ENCODE data around the gene IQCE. TPM values are rescaled to one million over a fixed set of nuclear protein-coding genes. Genes with fewer than 3 reads are reported as not detected.
"Not testable (repeated sequence)": the region's sequence is repeated elsewhere in the genome, so short reads cannot be mapped to it uniquely, and the experiment has no call there.

IQCE gene
- total RNA-seq, 1 experiment from 2014 or later = 44.8 TPM

DNA sequence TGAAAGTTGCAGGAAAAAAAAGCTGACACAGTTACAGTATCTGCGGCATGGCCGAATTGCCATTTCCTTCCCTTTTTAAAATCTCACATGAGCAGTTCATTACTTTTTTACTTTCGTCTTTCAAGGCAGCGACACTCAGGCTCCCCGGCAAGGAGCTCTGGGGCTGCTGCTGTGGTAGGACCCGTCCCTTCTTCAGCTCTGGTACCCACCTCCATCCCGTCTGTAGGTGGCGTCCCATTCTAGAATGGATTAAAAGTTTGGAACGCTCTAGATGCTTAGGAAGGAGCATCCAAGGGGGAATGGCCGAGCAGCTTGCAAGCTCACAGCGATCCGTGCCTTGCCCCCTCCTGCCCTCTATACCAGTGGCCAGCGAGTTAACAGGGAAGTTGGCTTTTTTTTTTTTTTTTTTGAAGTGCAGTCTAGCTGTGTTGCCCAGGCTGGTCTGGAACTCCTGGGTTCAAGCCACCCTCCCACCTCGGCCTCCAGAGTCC is 50.2 kb downstream of the IQCE start:
- in situ Hi-C loops (cut with HindIII; ENCODE audit: low pct_unique_long_range_greater_than_20kb, low sequenced_read_pairs) = no loop called here
- Histone ChIP-seq H3K27me3 (ENCODE audit: control insufficient read depth, insufficient read depth, low read length) (no peaks in the 10 kb centered on the region), H3K4me3 (ENCODE audit: low read depth in 2 of 2, low read length in 2 of 2) (no peak overlapping the region), H3K27ac (ENCODE audit: low read length) (no peak overlapping the region), H3K9me3 (ENCODE audit: control insufficient read depth, insufficient read depth, low read depth, low read length) (no peaks in the 10 kb centered on the region), H3K4me1 (ENCODE audit: control insufficient read depth, insufficient read depth, low read length) (no peaks in the 10 kb centered on the region; the same call in 1 of the 2 replicates), H3K36me3 (ENCODE audit: control insufficient read depth, insufficient read depth, low read length) (no peaks in the 10 kb centered on the region)
- DNase-seq (ENCODE audit: low read depth, low spot score) (no peak), ATAC-seq (peak; percentile 52; the same call in 1 of the 2 replicates)
- no TSS peak for BruUV-seq (replicated peaks)
- POLR2A ChIA-PET = interaction anchor here (0.6 kb wide), 3 partner anchors 20 to 43 kb away, joined by 3 to 7 read pairs (median 5); no protein-coding TSS in a partner anchor
- CTCF ChIA-PET = interaction anchor here (0.6 to 1.1 kb wide), 4 partner anchors 14 to 192 kb away, joined by 3 to 8 read pairs (median 4); no protein-coding TSS in a partner anchor
- intact Hi-C loops (cut with micrococcal nuclease; ENCODE audit: unreplicated experiment) = no loop called here
- TF ChIP-seq CTCF (IDR thresholded peaks at IDR 0.05) = no peak
- no peak for TF ChIP-seq TCF7L2 (IDR thresholded peaks at IDR 0.05; ENCODE audit: low read depth, low read length)
- TF ChIP-seq, protein P1, sequence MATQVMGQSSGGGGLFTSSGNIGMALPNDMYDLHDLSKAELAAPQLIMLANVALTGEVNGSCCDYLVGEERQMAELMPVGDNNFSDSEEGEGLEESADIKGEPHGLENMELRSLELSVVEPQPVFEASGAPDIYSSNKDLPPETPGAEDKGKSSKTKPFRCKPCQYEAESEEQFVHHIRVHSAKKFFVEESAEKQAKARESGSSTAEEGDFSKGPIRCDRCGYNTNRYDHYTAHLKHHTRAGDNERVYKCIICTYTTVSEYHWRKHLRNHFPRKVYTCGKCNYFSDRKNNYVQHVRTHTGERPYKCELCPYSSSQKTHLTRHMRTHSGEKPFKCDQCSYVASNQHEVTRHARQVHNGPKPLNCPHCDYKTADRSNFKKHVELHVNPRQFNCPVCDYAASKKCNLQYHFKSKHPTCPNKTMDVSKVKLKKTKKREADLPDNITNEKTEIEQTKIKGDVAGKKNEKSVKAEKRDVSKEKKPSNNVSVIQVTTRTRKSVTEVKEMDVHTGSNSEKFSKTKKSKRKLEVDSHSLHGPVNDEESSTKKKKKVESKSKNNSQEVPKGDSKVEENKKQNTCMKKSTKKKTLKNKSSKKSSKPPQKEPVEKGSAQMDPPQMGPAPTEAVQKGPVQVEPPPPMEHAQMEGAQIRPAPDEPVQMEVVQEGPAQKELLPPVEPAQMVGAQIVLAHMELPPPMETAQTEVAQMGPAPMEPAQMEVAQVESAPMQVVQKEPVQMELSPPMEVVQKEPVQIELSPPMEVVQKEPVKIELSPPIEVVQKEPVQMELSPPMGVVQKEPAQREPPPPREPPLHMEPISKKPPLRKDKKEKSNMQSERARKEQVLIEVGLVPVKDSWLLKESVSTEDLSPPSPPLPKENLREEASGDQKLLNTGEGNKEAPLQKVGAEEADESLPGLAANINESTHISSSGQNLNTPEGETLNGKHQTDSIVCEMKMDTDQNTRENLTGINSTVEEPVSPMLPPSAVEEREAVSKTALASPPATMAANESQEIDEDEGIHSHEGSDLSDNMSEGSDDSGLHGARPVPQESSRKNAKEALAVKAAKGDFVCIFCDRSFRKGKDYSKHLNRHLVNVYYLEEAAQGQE (IDR thresholded peaks at IDR 0.05; ENCODE audit: insufficient read depth in 1 of 2, low read depth in 2 of 2, low read length in 1 of 2) = no peak
- no peak for TF ChIP-seq SIN3A (IDR thresholded peaks at IDR 0.05; ENCODE audit: borderline replicate concordance, insufficient read depth, low read depth, low read length)
- no peak for TF ChIP-seq POLR2AphosphoS5 (IDR thresholded peaks at IDR 0.05; ENCODE audit: low read depth, low read length)

GRCh38 chr7:2609646-2610045 is 50.9 kb downstream of the IQCE start:
- H3K4me1 ChIP-seq (ENCODE audit: control insufficient read depth, insufficient read depth, low read length); DNase-seq (ENCODE audit: low read depth, low spot score); ATAC-seq; H3K27ac ChIP-seq (ENCODE audit: low read length); H3K4me3 ChIP-seq (ENCODE audit: low read depth in 2 of 2, low read length in 2 of 2); in situ Hi-C loops (cut with HindIII; ENCODE audit: low pct_unique_long_range_greater_than_20kb, low sequenced_read_pairs); H3K27me3 ChIP-seq (ENCODE audit: control insufficient read depth, insufficient read depth, low read length); intact Hi-C loops (cut with micrococcal nuclease; ENCODE audit: unreplicated experiment); H3K9me3 ChIP-seq (ENCODE audit: control insufficient read depth, insufficient read depth, low read depth, low read length); H3K36me3 ChIP-seq (ENCODE audit: control insufficient read depth, insufficient read depth, low read length); BruUV-seq (replicated peaks): not testable (repeated sequence)
- ChIA-PET POLR2A (interaction anchor here (0.6 kb wide), 2 partner anchors 41 to 44 kb away, joined by 3 to 5 read pairs; no protein-coding TSS in a partner anchor), CTCF (interaction anchor here (1.1 kb wide), 1 partner anchor 13 kb away, joined by 3 read pairs; no protein-coding TSS in a partner anchor)

- BruUV-seq (replicated peaks) = no TSS peak
- in situ Hi-C loops (cut with HindIII; ENCODE audit: low pct_unique_long_range_greater_than_20kb, low sequenced_read_pairs) (no loop called here), intact Hi-C loops (cut with micrococcal nuclease; ENCODE audit: unreplicated experiment) (no loop called here)
- no peak for TF ChIP-seq TCF7L2 (IDR thresholded peaks at IDR 0.05; ENCODE audit: low read depth, low read length)
- no peak for TF ChIP-seq POLR2AphosphoS5 (IDR thresholded peaks at IDR 0.05; ENCODE audit: low read depth, low read length)
- no peak for TF ChIP-seq CTCF (IDR thresholded peaks at IDR 0.05)
- Histone ChIP-seq H3K27me3 (ENCODE audit: control insufficient read depth, insufficient read depth, low read length) (no peaks in the 10 kb centered on the region), H3K9me3 (ENCODE audit: control insufficient read depth, insufficient read depth, low read depth, low read length) (no peaks in the 10 kb centered on the region), H3K36me3 (ENCODE audit: control insufficient read depth, insufficient read depth, low read length) (no peaks in the 10 kb centered on the region), H3K4me1 (ENCODE audit: control insufficient read depth, insufficient read depth, low read length) (no peaks in the 10 kb centered on the region; the same call in 1 of the 2 replicates), H3K27ac (ENCODE audit: low read length) (no peak overlapping the region), H3K4me3 (ENCODE audit: low read depth in 2 of 2, low read length in 2 of 2) (no peak overlapping the region)
- POLR2A ChIA-PET = no interaction called here
- ATAC-seq (no peak), DNase-seq (ENCODE audit: low read depth, low spot score) (no peak)
- CTCF ChIA-PET = no interaction called here
These were observed 51.7 kb downstream of the IQCE start for GRCh38 chr7:2610466-2610865.
